ENCODE results near the gene TNNC2.

- TF ChIP-seq POLR2A (IDR thresholded peaks at IDR 0.05) = no peak
- TF ChIP-seq CTCF (IDR thresholded peaks at IDR 0.05) = no peak
Measured at GRCh38 chr20:45840700-45841198, 13.6 kb upstream of the TNNC2 start.

Data from lower leg skin (tissue), 3 donors.